Endothelial cell of coronary artery (primary cell): ENCODE data around the gene PAPLN. TPM values are rescaled to one million over a fixed set of nuclear protein-coding genes. Genes with fewer than 3 reads are reported as not detected.

Experiments used
- total RNA-seq: library from RNA; depleted of rRNA; stranded (reverse); fragments of >200 nt; gene quantifications from 2 replicates; pipeline ENCODE4 v1.2.3, GENCODE V29; 2014

Gene PAPLN
- total RNA-seq, result 1.5 and 2.7 TPM in 2 replicates

GRCh38 chr14:73237219-73237785 is at the start of gene PAPLN:
Gene PAPLN (plus strand): TSS chr14:73237506. CDS start chr14:73239779, 2,273 bp downstream.

Other genes with a start within 250 kb of the PAPLN start
- 17.5 and 19.4 TPM in 2 replicates for gene ZFYVE1, start 210.4 kb upstream of the PAPLN start, total RNA-seq
- gene RBM25, start 179.0 kb upstream of the PAPLN start, total RNA-seq, result 28.2 and 33.3 TPM in 2 replicates
- gene PSEN1, start 101.0 kb upstream of the PAPLN start, total RNA-seq, result 40.8 and 48.0 TPM in 2 replicates
- gene NUMB, start 221.0 kb downstream of the PAPLN start, total RNA-seq, result 39.6 and 40.9 TPM in 2 replicates